H1 (cell line): ENCODE data around the gene RGS17. TPM values are rescaled to one million over a fixed set of nuclear protein-coding genes. Genes with fewer than 3 reads are reported as not detected.

Experiments used
- CTCF ChIA-PET: fragments of 300-600 bp; sonication (Branson Sonifier 250); formaldehyde crosslinking; loops from one replicate; lab custom pipeline; 2021; ENCODE audit not compliant: partially characterized antibody; lab: Charles Lee
- POLR2A ChIA-PET: fragments of 300-600 bp; sonication (Branson Sonifier 250); formaldehyde crosslinking; loops from one replicate; lab custom pipeline; 2021; ENCODE audit warnings: inconsistent platforms; ENCODE audit not compliant: partially characterized antibody; lab: Charles Lee
- DNase-seq, 2 experiments: peaks; one replicate each; pipeline versions ENCODE4 v3.0.0 to v3.0.0-alpha.2; 2010 to 2022; ENCODE audit warnings: low spot score in 2 of 2, low read depth in 1 of 2, mixed read lengths in 1 of 2
- FAIRE-seq: peaks from 2 replicates; lab custom pipeline; 2011; peaks lifted over from hg19 to GRCh38; lab: Jason Lieb, UNC
- H2AFZ ChIP-seq: 2 replicates; pipeline ENCODE4 v1.8.1; 2012; ENCODE audit warnings: low read length, inconsistent platforms
- H2AK5ac ChIP-seq: 2 replicates; pipeline ENCODE4 v1.6.1; 2013; ENCODE audit warnings: low read depth, low read length
- H2BK120ac ChIP-seq: replicated peaks from 2 replicates; pipeline ENCODE3; 2013; ENCODE audit warnings: low read depth, low read length, inconsistent platforms
- H2BK12ac ChIP-seq: 2 replicates; pipeline ENCODE4 v1.6.1; 2013; ENCODE audit warnings: low read depth, low read length
- H2BK15ac ChIP-seq: 2 replicates; pipeline ENCODE4 v1.6.1; 2013; ENCODE audit warnings: low read length
- H2BK20ac ChIP-seq: 2 replicates; pipeline ENCODE4 v1.6.1; 2013; ENCODE audit warnings: low read length
- H2BK5ac ChIP-seq: 2 replicates; pipeline ENCODE4 v1.6.1; 2013; ENCODE audit warnings: low read depth, low read length
- H3K14ac ChIP-seq: 2 replicates; pipeline ENCODE4 v1.6.1; 2013; ENCODE audit warnings: inconsistent platforms; ENCODE audit not compliant: insufficient read length
- H3K18ac ChIP-seq: 2 replicates; pipeline ENCODE4 v1.6.1; 2013; ENCODE audit warnings: low read length; ENCODE audit errors: extremely low read depth
- H3K23ac ChIP-seq: 2 replicates; pipeline ENCODE4 v1.6.1; 2013; ENCODE audit warnings: inconsistent platforms; ENCODE audit not compliant: insufficient read length
- H3K23me2 ChIP-seq: 2 replicates; pipeline ENCODE4 v1.6.1; 2013; ENCODE audit warnings: low read depth, low read length
- H3K27ac ChIP-seq: 2 replicates; pipeline ENCODE4 v1.6.1; 2011; ENCODE audit warnings: low read depth, low read length, inconsistent platforms
- H3K27me3 ChIP-seq, 4 experiments: replicated peaks in 1 of 4; 1 replicate in 1 of 4; 2 replicates in 3 of 4; pipeline versions ENCODE4 v1.6.1 to v1.8.1; 2011 to 2013; ENCODE audit warnings: low read length in 3 of 4, mild to moderate bottlenecking in 3 of 4, inconsistent platforms in 2 of 4, mixed read lengths in 2 of 4, moderate library complexity in 1 of 4; ENCODE audit not compliant: control insufficient read depth in 3 of 4, insufficient read depth in 3 of 4; ENCODE audit errors: extremely low read depth in 1 of 4
- H3K36me3 ChIP-seq, 4 experiments: 2 replicates each; pipeline versions ENCODE4 v1.6.1 to v1.8.1; 2011 to 2013; ENCODE audit warnings: mild to moderate bottlenecking in 4 of 4, low read length in 3 of 4, moderate library complexity in 2 of 4, control low read depth in 1 of 4, inconsistent platforms in 1 of 4; ENCODE audit not compliant: insufficient read depth in 4 of 4, control insufficient read depth in 2 of 4
- H3K4ac ChIP-seq: replicated peaks from 2 replicates; pipeline ENCODE3; 2013; ENCODE audit warnings: low read length, low read depth, mixed read lengths, inconsistent platforms; ENCODE audit not compliant: insufficient read length
- H3K4me1 ChIP-seq, 4 experiments: replicated peaks in 1 of 4; 1 replicate in 1 of 4; 2 replicates in 3 of 4; pipeline versions ENCODE4 v1.6.1 to v1.8.1; 2011 to 2013; ENCODE audit warnings: low read length in 3 of 4, inconsistent platforms in 2 of 4, mixed read lengths in 1 of 4; ENCODE audit not compliant: insufficient read depth in 4 of 4, control insufficient read depth in 3 of 4
- H3K4me2 ChIP-seq, 2 experiments: 2 replicates each; pipeline versions ENCODE4 v1.6.1 to v1.8.1; 2011 to 2013; ENCODE audit warnings: low read depth in 2 of 2, low read length in 2 of 2, control low read depth in 1 of 2, inconsistent platforms in 1 of 2, mild to moderate bottlenecking in 1 of 2; ENCODE audit not compliant: insufficient read depth in 1 of 2
- H3K4me3 ChIP-seq, 4 experiments: fragments of 200-600, 300-600 bp in 1 of 4; sonication (generic), shearing (Covaris generic), sonication (Bioruptor Twin) in 1 of 4; 2 replicates each; pipeline versions ENCODE4 v1.5.1 to v1.8.1; 2011 to 2016; ENCODE audit warnings: low read length in 4 of 4, low read depth in 3 of 4, control low read depth in 2 of 4, inconsistent platforms in 2 of 4, mild to moderate bottlenecking in 2 of 4, mixed read lengths in 1 of 4, moderate library complexity in 1 of 4; ENCODE audit not compliant: insufficient read depth in 2 of 4; ENCODE audit errors: extremely low read depth in 1 of 4
- H3K56ac ChIP-seq: replicated peaks from 2 replicates; pipeline ENCODE3; 2013; ENCODE audit warnings: low read depth, mild to moderate bottlenecking, mixed read lengths, low read length, inconsistent platforms; ENCODE audit not compliant: insufficient read length
- H3K79me1 ChIP-seq: 2 replicates; pipeline ENCODE4 v1.6.1; 2013; ENCODE audit warnings: low read depth, low read length, control low read depth
- H3K79me2 ChIP-seq, 2 experiments: 2 replicates each; pipeline versions ENCODE4 v1.6.1 to v1.8.1; 2012 to 2013; ENCODE audit warnings: low read length in 2 of 2, mild to moderate bottlenecking in 2 of 2, inconsistent platforms in 1 of 2; ENCODE audit not compliant: insufficient read depth in 2 of 2, control insufficient read depth in 1 of 2
- H3K9ac ChIP-seq, 4 experiments: replicated peaks in 1 of 4; 1 replicate in 1 of 4; 2 replicates in 3 of 4; pipeline versions ENCODE4 v1.6.1 to v1.8.1; 2011 to 2013; ENCODE audit warnings: low read depth in 3 of 4, low read length in 3 of 4, control low read depth in 2 of 4, mild to moderate bottlenecking in 2 of 4, moderate library complexity in 2 of 4, inconsistent platforms in 1 of 4; ENCODE audit errors: extremely low read depth in 1 of 4
- H3K9me3 ChIP-seq, 2 experiments: 2 replicates each; pipeline versions ENCODE4 v1.6.1 to v1.8.1; 2012 to 2013; ENCODE audit warnings: mild to moderate bottlenecking in 2 of 2, moderate library complexity in 2 of 2, control low read depth in 1 of 2, inconsistent platforms in 1 of 2, low read depth in 1 of 2, low read length in 1 of 2, mixed read lengths in 1 of 2; ENCODE audit not compliant: insufficient read depth in 2 of 2
- H4K20me1 ChIP-seq, 2 experiments: replicated peaks in 1 of 2; 2 replicates each; pipeline versions ENCODE3 to v1.8.1; 2011 to 2013; ENCODE audit warnings: inconsistent platforms in 2 of 2, low read length in 2 of 2, mild to moderate bottlenecking in 1 of 2; ENCODE audit not compliant: insufficient read depth in 2 of 2, control insufficient read depth in 1 of 2
- H4K5ac ChIP-seq: 2 replicates; pipeline ENCODE4 v1.6.1; 2013; ENCODE audit warnings: low read length, low read depth, mixed read lengths, inconsistent platforms; ENCODE audit not compliant: insufficient read length
- H4K8ac ChIP-seq: 2 replicates; pipeline ENCODE4 v1.8.0; 2013; ENCODE audit warnings: mild to moderate bottlenecking, moderate library complexity, low read length, inconsistent platforms; ENCODE audit not compliant: insufficient read depth; ENCODE audit errors: extremely low read depth
- H4K91ac ChIP-seq: replicated peaks from 2 replicates; pipeline ENCODE3; 2013; ENCODE audit warnings: low read length, mixed read lengths, inconsistent platforms; ENCODE audit not compliant: insufficient read length
- BRCA1 ChIP-seq: IDR thresholded peaks from 2 replicates; pipeline ENCODE4 v1.6.1; 2012; ENCODE audit warnings: low read depth, low read length, improper control_type of control experiment
- EGR1 ChIP-seq: IDR thresholded peaks from 2 replicates; pipeline ENCODE4 v1.6.1; 2011; ENCODE audit warnings: low read depth, low read length, borderline replicate concordance
- HDAC2 ChIP-seq, 2 experiments: fragments of 300-600 bp in 1 of 2; sonication (generic) in 1 of 2; IDR thresholded peaks; 2 replicates each; pipeline ENCODE4 v1.6.1; 2011 to 2012; ENCODE audit warnings: low read depth in 2 of 2, low read length in 2 of 2, mild to moderate bottlenecking in 2 of 2, moderate library complexity in 2 of 2, borderline replicate concordance in 1 of 2, inconsistent platforms in 1 of 2
- JUN ChIP-seq: IDR thresholded peaks from 2 replicates; pipeline ENCODE4 v1.6.1; 2011; ENCODE audit warnings: low read depth, mild to moderate bottlenecking, improper control_type of control experiment, low read length
- KDM1A ChIP-seq: fragments of 200-600, 300-600 bp; sonication (generic); IDR thresholded peaks from 2 replicates; pipeline ENCODE4 v1.7.1; 2016; ENCODE audit warnings: mild to moderate bottlenecking, low read length, borderline replicate concordance
- USF2 ChIP-seq: IDR thresholded peaks from 2 replicates; pipeline ENCODE4 v1.6.1; 2011; ENCODE audit warnings: low read length, improper control_type of control experiment
- WGBS, 2 experiments: shearing (Covaris generic) in 1 of 2; methylation state at CpG; one replicate each; pipeline versions ENCODE4 v1.1.6 to v1.1.7; 2013 to 2015; ENCODE audit warnings: low lambda C conversion rate in 2 of 2, mixed read lengths in 2 of 2, inconsistent platforms in 1 of 2, low coverage in 1 of 2, missing lambda C conversion rate in 1 of 2; ENCODE audit not compliant: insufficient replicate concordance in 2 of 2, insufficient coverage in 1 of 2, insufficient read length in 1 of 2; ENCODE audit errors: extremely low coverage in 1 of 2, missing lambda C conversion rate in 1 of 2; 5-methylcytosine and 5-hydroxymethylcytosine counted together
- polyA plus RNA-seq, 7 experiments: library from polyadenylated mRNA; depleted of rRNA in 3 of 7; stranded (reverse) in 5 of 7; unstranded in 2 of 7; fragments of >200 nt in 5 of 7; fragments of 200-250 nt in 2 of 7; gene quantifications; 1 replicate in 5 of 7; 2 replicates in 1 of 7; 4 replicates in 1 of 7; pipeline versions ENCODE4 v1.2.1 to v1.2.3, GENCODE V29; 2011 to 2013; ENCODE audit warnings: missing spikeins in 2 of 7, mixed read lengths in 2 of 7
- total RNA-seq: library from RNA; stranded (reverse); fragmentation: NEBNext Ultra II Directional; extraction: Animal tissue kit (Norgen Biotek cat#: 25700); gene quantifications from 2 replicates; pipeline ENCODE4 v1.2.1, GENCODE V29; 2021

The RGS17 gene
- total and polyA plus RNA-seq, 2 of the 8 experiments (the other 6 are each of a cell fraction or from before 2014, with no cell fraction given), result 2.0 to 12.2 TPM

- H3K23me2 ChIP-seq, result peaks cover 5% of the 10 kb centered on the region
- H3K4me2 ChIP-seq, result peak overlapping the region; percentile 62 to 66
- ChIA-PET POLR2A (interaction anchor here (1.4 kb wide), 1 partner anchor 15 kb away, joined by 3 read pairs; no protein-coding TSS in a partner anchor), CTCF (no interaction called here)
- no peak overlapping the region for H4K5ac ChIP-seq
- no peak overlapping the region for H2AK5ac ChIP-seq
- H3K79me2 ChIP-seq, result peaks cover 62 to 91% of the 10 kb centered on the region in 2 experiments
- H3K4me3 ChIP-seq, result peak overlapping the region in 3 of 4 experiments; percentile 80 to 97 (median 82); a peak in 6 of 8 replicates
- H3K56ac ChIP-seq, result no peak overlapping the region
- H2BK20ac ChIP-seq, result no peak overlapping the region
- peaks cover 0 to 38% (median 7%) of the 10 kb centered on the region in 4 experiments; a peak in 5 of 8 replicates for H3K36me3 ChIP-seq
- no peaks in the 10 kb centered on the region for H3K79me1 ChIP-seq
- no peak overlapping the region for H4K8ac ChIP-seq
- peaks cover 2 to 6% (median 4%) of the 10 kb centered on the region in 4 experiments; a peak in 3 of 7 replicates for H3K4me1 ChIP-seq
- H3K27ac ChIP-seq, result no peak overlapping the region
- DNase-seq (no peak), FAIRE-seq (no peak)
- no peak overlapping the region for H2AFZ ChIP-seq
- TF ChIP-seq HDAC2 (IDR thresholded peaks at IDR 0.05; ENCODE audit: borderline replicate concordance in 1 of 2, low read depth in 2 of 2, low read length in 2 of 2) (no peak), BRCA1 (no peak), EGR1 (no peak), KDM1A (0 out of 2 replicates have a peak, but pooled peaks have one; percentile 53), USF2 (no peak), JUN (no peak)
- H4K20me1 ChIP-seq, result peaks cover 8 to 19% of the 10 kb centered on the region in 2 experiments
- no peak overlapping the region for H4K91ac ChIP-seq
- no peak overlapping the region for H3K14ac ChIP-seq
- no peak overlapping the region for H2BK5ac ChIP-seq
- H3K4ac ChIP-seq, result no peak overlapping the region
- H3K18ac ChIP-seq, result no peak overlapping the region
- H2BK15ac ChIP-seq, result no peak overlapping the region
- H2BK120ac ChIP-seq, result no peak overlapping the region
- no peak overlapping the region for H3K23ac ChIP-seq
- no peaks in the 10 kb centered on the region for H3K9me3 ChIP-seq
- H2BK12ac ChIP-seq, result no peak overlapping the region
- peak overlapping the region in 1 of 4 experiments; percentile 33; a peak in 1 of 7 replicates for H3K9ac ChIP-seq
- no peaks in the 10 kb centered on the region for H3K27me3 ChIP-seq
- WGBS, 2 experiments, result 80% methylated on average over 1 of the region's 1 CpG; no CpG with 5 or more reads in 1 of the 2 experiments
These were observed 150.4 kb downstream of the RGS17 start for GRCh38 chr6:152980656-152981055.
